ENCODE measurements around the gene AJM1. TPM values are rescaled to one million over a fixed set of nuclear protein-coding genes. Genes with fewer than 3 reads are reported as not detected.
"Not testable (repeated sequence)": the region's sequence is repeated elsewhere in the genome, so short reads cannot be mapped to it uniquely, and the experiment has no call there.

The AJM1 gene
- total RNA-seq, 4 donors from 2014 or later, result 2.5 to 10.9 (median 5.7) TPM

- 4 to 13% methylated on average over 3 of the region's 5 CpGs for WGBS, 2 donors (ENCODE audit: low coverage in 1 of 2)
- peaks cover 0 to 18% of the 10 kb centered on the region in 2 donors for H3K36me3 ChIP-seq
- peaks cover 0 to 53% (median 25%) of the 10 kb centered on the region in 3 donors for H3K4me1 ChIP-seq
- H3K27me3 ChIP-seq, result peaks cover 54% of the 10 kb centered on the region
- no peak for ATAC-seq
- no peak within 1 kb of the TSS for H3K27ac ChIP-seq
- H3K9me3 ChIP-seq, result no peaks in the 10 kb centered on the region
- TF ChIP-seq CTCF (IDR thresholded peaks at IDR 0.05) (no peak), POLR2AphosphoS5 (IDR thresholded peaks at IDR 0.05) (no peak), POLR2A (IDR thresholded peaks at IDR 0.05) (no peak), EP300 (IDR thresholded peaks at IDR 0.05) (no peak)
- no peak within 1 kb of the TSS for H3K4me3 ChIP-seq
Observed at GRCh38 chr9:136796238-136796774, 46.0 kb upstream of the AJM1 start, which contains the start of gene CCDC183. TSS of gene CCDC183 (plus strand) at chr9:136796338. CDS start at chr9:136796398, 60 bp downstream.

GRCh38 chr9:136796775-136797347, 45.4 kb upstream of the AJM1 start:
- not testable (repeated sequence) for H3K27ac ChIP-seq, H3K4me3 ChIP-seq, H3K9me3 ChIP-seq, ATAC-seq
- WGBS, 2 donors (ENCODE audit: low coverage in 1 of 2), result 13 to 16% methylated on average over 10 of the region's 10 CpGs
- Histone ChIP-seq H3K27me3 (peaks cover 60% of the 10 kb centered on the region), H3K36me3 (peaks cover 0 to 18% of the 10 kb centered on the region in 2 donors), H3K4me1 (peaks cover 0 to 50% (median 22%) of the 10 kb centered on the region in 3 donors)

- no peak for ATAC-seq
- Histone ChIP-seq H3K27me3 (peaks cover 68% of the 10 kb centered on the region), H3K4me3 (no peak overlapping the region), H3K4me1 (peaks cover 0 to 40% (median 16%) of the 10 kb centered on the region in 3 donors), H3K27ac (no peak overlapping the region), H3K9me3 (no peaks in the 10 kb centered on the region), H3K36me3 (peaks cover 0 to 7% of the 10 kb centered on the region in 2 donors)
- TF ChIP-seq POLR2AphosphoS5 (IDR thresholded peaks at IDR 0.05) (no peak), CTCF (IDR thresholded peaks at IDR 0.05) (no peak), POLR2A (IDR thresholded peaks at IDR 0.05) (no peak), EP300 (IDR thresholded peaks at IDR 0.05) (no peak)
- WGBS, 2 donors (ENCODE audit: low coverage in 1 of 2), result no CpG with 5 or more reads among the region's 6 CpGs
Observed at GRCh38 chr9:136798708-136799078, 43.6 kb upstream of the AJM1 start.

GRCh38 chr9:136799079-136799853, 43.0 kb upstream of the AJM1 start:
- Histone ChIP-seq H3K9me3 (no peaks in the 10 kb centered on the region), H3K36me3 (peaks cover 0 to 8% of the 10 kb centered on the region in 2 donors), H3K4me3 (peak overlapping the region in 1 of 2 donors; percentile 42), H3K27ac (no peak overlapping the region), H3K4me1 (peaks cover 0 to 40% (median 16%) of the 10 kb centered on the region in 3 donors), H3K27me3 (peaks cover 68% of the 10 kb centered on the region)
- TF ChIP-seq EP300 (IDR thresholded peaks at IDR 0.05), result no peak
- no peak for TF ChIP-seq POLR2AphosphoS5 (IDR thresholded peaks at IDR 0.05)
- TF ChIP-seq CTCF (IDR thresholded peaks at IDR 0.05), result no peak
- TF ChIP-seq POLR2A (IDR thresholded peaks at IDR 0.05), result no peak
- ATAC-seq, result no peak
- WGBS, 2 donors (ENCODE audit: low coverage in 1 of 2), result no CpG with 5 or more reads among the region's 35 CpGs

GRCh38 chr9:136799854-136800657, 42.2 kb upstream of the AJM1 start:
- Histone ChIP-seq H3K9me3 (no peaks in the 10 kb centered on the region), H3K27ac (no peak overlapping the region), H3K27me3 (peaks cover 68% of the 10 kb centered on the region), H3K4me3 (peak overlapping the region in 1 of 2 donors; percentile 42), H3K36me3 (peaks cover 0 to 12% of the 10 kb centered on the region in 2 donors), H3K4me1 (peaks cover 0 to 40% (median 16%) of the 10 kb centered on the region in 3 donors)
- 0% methylated on average over 1 of the region's 63 CpGs; no CpG with 5 or more reads in 1 of the 2 donors for WGBS, 2 donors (ENCODE audit: low coverage in 1 of 2)
- peak; percentile 57 for ATAC-seq
- no peak for TF ChIP-seq EP300 (IDR thresholded peaks at IDR 0.05)
- no peak for TF ChIP-seq POLR2AphosphoS5 (IDR thresholded peaks at IDR 0.05)
- no peak for TF ChIP-seq CTCF (IDR thresholded peaks at IDR 0.05)
- no peak for TF ChIP-seq POLR2A (IDR thresholded peaks at IDR 0.05)

All from gastroesophageal sphincter (tissue), 4 donors.